ENCODE results near the gene PLPPR1. TPM values are rescaled to one million over a fixed set of nuclear protein-coding genes. Genes with fewer than 3 reads are reported as not detected.
"Not testable (repeated sequence)": the region's sequence is repeated elsewhere in the genome, so short reads cannot be mapped to it uniquely, and the experiment has no call there.

Gene PLPPR1
- polyA plus RNA-seq, 1 donor, result 9.8 TPM

GRCh38 chr9:101307524-101308213, 279.1 kb downstream of the PLPPR1 start:
- no peak for DNase-seq

GRCh38 chr9:101309139-101309538, 280.6 kb downstream of the PLPPR1 start:
- DNase-seq, result no peak

GRCh38 chr9:101311191-101311590, 282.7 kb downstream of the PLPPR1 start:
- DNase-seq, result no peak

- peak; percentile 60 for DNase-seq
These were observed 283.4 kb downstream of the PLPPR1 start for GRCh38 chr9:101311758-101312420.

GRCh38 chr9:101312661-101313060, 284.1 kb downstream of the PLPPR1 start:
- DNase-seq, result no peak

GRCh38 chr9:101315112-101315450, 286.6 kb downstream of the PLPPR1 start:
- no peak for DNase-seq

- no peak for DNase-seq
These were observed 289.2 kb downstream of the PLPPR1 start for GRCh38 chr9:101317735-101318134.

- no peak for DNase-seq
These were observed 294.6 kb downstream of the PLPPR1 start for GRCh38 chr9:101323129-101323528.

- DNase-seq, result no peak
These were observed 295.8 kb downstream of the PLPPR1 start for GRCh38 chr9:101324245-101324804.

- DNase-seq, result no peak
These were observed 296.5 kb downstream of the PLPPR1 start for GRCh38 chr9:101325053-101325452.

GRCh38 chr9:101326035-101326434, 297.5 kb downstream of the PLPPR1 start:
- no peak for DNase-seq

- no peak for DNase-seq
These were observed 298.0 kb downstream of the PLPPR1 start for GRCh38 chr9:101326501-101326900.

- not testable (repeated sequence) for DNase-seq
These were observed 298.9 kb downstream of the PLPPR1 start for GRCh38 chr9:101327422-101327909.

GRCh38 chr9:101332362-101332761, 303.8 kb downstream of the PLPPR1 start:
- no peak for DNase-seq

- no peak for DNase-seq
These were observed 305.0 kb downstream of the PLPPR1 start for GRCh38 chr9:101333490-101333889.

GRCh38 chr9:101333926-101334702, 305.6 kb downstream of the PLPPR1 start:
- DNase-seq, result no peak

GRCh38 chr9:101336091-101336490, 307.6 kb downstream of the PLPPR1 start:
- DNase-seq, result no peak

GRCh38 chr9:101337237-101337636, 308.7 kb downstream of the PLPPR1 start:
- no peak for DNase-seq

GRCh38 chr9:101341958-101342357, 313.4 kb downstream of the PLPPR1 start:
- no peak for DNase-seq

- DNase-seq, result no peak
These were observed 314.1 kb downstream of the PLPPR1 start for GRCh38 chr9:101342595-101342994.

- DNase-seq, result no peak
These were observed 321.8 kb downstream of the PLPPR1 start for GRCh38 chr9:101350285-101350684.

GRCh38 chr9:101352892-101353463, 324.5 kb downstream of the PLPPR1 start:
- no peak for DNase-seq

- DNase-seq, result no peak
These were observed 325.2 kb downstream of the PLPPR1 start for GRCh38 chr9:101353683-101354082.
